SK-N-SH (cell line): ENCODE measurements around the gene C1orf50. TPM values are rescaled to one million over a fixed set of nuclear protein-coding genes. Genes with fewer than 3 reads are reported as not detected.

Source experiments
- ELF1 ChIP-seq: IDR thresholded peaks from 2 replicates; pipeline ENCODE4 v1.4.0; 2012
- EZH2phosphoT487 ChIP-seq: fragments of 200-600 bp; sonication (generic); IDR thresholded peaks from 2 replicates; pipeline ENCODE4 v1.6.1; 2017; ENCODE audit warnings: low read depth, mixed run types, mild to moderate bottlenecking, antibody characterized with exemption, moderate library complexity, borderline replicate concordance
- FOSL2 ChIP-seq: IDR thresholded peaks from 2 replicates; pipeline ENCODE4 v1.4.0; 2012; ENCODE audit warnings: low read depth, mild to moderate bottlenecking, moderate library complexity, borderline replicate concordance
- GATA2 ChIP-seq: sonication (generic); formaldehyde crosslinking; IDR thresholded peaks from 2 replicates; pipeline ENCODE4 v1.5.0; 2020; ENCODE audit warnings: mild to moderate bottlenecking, missing genetic modification reagents
- NFIC ChIP-seq: IDR thresholded peaks from 2 replicates; pipeline ENCODE4 v1.4.0; 2012; ENCODE audit warnings: borderline replicate concordance
- POLR2AphosphoS5 ChIP-seq: IDR thresholded peaks from 2 replicates; pipeline ENCODE4 v1.6.1; 2012; ENCODE audit warnings: low read depth, low read length
- SIN3A ChIP-seq: IDR thresholded peaks from 2 replicates; pipeline ENCODE4 v1.6.1; 2012; ENCODE audit warnings: low read depth, mild to moderate bottlenecking, low read length, moderate library complexity, borderline replicate concordance
- TAF1 ChIP-seq: IDR thresholded peaks from 2 replicates; pipeline ENCODE4 v1.6.1; 2012; ENCODE audit warnings: low read depth, mild to moderate bottlenecking, low read length, moderate library complexity, borderline replicate concordance
- polyA plus RNA-seq, 3 experiments: library from polyadenylated mRNA; depleted of rRNA; stranded (reverse); fragments of >200 nt; gene quantifications; 2 replicates each; pipeline ENCODE4 v1.2.3, GENCODE V29; 2012
- TF ChIP-seq, protein P1 (sequence below): IDR thresholded peaks from 2 replicates; pipeline ENCODE4 v1.6.1; 2012; ENCODE audit warnings: mild to moderate bottlenecking, low read depth, low read length, moderate library complexity
- TF ChIP-seq, protein P2 (sequence below): fragments of 200-600 bp; sonication (generic); IDR thresholded peaks from 2 replicates; pipeline ENCODE4 v1.6.1; 2017; ENCODE audit warnings: antibody characterized with exemption, mild to moderate bottlenecking, moderate library complexity
- TF ChIP-seq, protein P3 (sequence below): IDR thresholded peaks from 2 replicates; pipeline ENCODE4 v1.4.0; 2012; ENCODE audit warnings: low read depth
- TF ChIP-seq, protein P4 (sequence below): fragments of 150-350 bp; IDR thresholded peaks from 2 replicates; pipeline ENCODE4 v1.6.1; 2016; ENCODE audit warnings: mild to moderate bottlenecking, low read depth, low read length
- TF ChIP-seq, protein P5 (sequence below): IDR thresholded peaks from 2 replicates; pipeline ENCODE4 v1.4.0; 2012; ENCODE audit warnings: low read depth, borderline replicate concordance

The C1orf50 gene
- polyA plus RNA-seq, 1 of the 3 experiments (the other 2 are of a cell fraction): 2.6 TPM

DNA sequence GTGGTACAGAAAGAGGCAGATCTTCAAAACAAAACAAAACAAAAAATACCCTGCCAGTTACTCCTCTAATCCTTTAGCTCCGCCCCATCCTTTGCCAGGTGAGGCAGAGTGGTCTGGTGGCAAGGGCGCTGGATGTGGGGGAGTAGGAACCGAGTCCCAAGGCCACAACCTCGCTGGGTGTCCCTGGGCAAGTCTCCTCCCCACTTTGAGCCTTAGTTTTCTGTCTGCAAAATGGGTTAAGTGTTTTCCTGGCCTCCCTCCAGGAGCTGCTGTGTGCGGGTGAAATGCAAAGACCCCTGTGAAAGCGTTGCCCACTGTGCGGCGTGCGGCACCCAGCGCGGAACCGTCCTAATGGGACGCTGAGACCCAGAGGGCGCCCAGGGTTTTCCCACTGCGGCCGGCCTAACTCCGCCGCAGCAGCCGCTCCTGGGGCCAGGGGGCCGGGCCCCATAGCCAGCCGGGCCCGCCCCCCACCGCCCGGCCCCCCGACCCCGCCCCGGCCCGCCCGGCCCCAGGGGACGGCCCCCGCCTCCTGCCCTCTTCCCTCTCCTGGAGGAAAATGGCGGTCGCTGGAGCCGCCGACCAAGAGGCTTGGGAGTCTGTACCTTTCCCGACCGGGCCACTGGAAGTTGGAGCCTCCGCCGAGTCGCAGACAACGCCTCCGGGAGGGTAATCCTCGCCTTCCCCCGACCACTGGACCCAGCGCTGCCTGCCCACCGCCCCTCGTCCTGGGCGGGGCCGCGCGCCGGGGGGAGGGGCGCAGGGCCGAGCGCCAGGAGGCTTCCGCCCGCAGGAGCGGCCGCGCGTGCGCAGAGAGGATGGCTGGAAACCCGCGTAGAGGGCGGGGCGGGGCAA lies 49.8 kb downstream of the C1orf50 start, which contains the start of the genes ERMAP and SVBP (continued):
- TF ChIP-seq, protein P1, sequence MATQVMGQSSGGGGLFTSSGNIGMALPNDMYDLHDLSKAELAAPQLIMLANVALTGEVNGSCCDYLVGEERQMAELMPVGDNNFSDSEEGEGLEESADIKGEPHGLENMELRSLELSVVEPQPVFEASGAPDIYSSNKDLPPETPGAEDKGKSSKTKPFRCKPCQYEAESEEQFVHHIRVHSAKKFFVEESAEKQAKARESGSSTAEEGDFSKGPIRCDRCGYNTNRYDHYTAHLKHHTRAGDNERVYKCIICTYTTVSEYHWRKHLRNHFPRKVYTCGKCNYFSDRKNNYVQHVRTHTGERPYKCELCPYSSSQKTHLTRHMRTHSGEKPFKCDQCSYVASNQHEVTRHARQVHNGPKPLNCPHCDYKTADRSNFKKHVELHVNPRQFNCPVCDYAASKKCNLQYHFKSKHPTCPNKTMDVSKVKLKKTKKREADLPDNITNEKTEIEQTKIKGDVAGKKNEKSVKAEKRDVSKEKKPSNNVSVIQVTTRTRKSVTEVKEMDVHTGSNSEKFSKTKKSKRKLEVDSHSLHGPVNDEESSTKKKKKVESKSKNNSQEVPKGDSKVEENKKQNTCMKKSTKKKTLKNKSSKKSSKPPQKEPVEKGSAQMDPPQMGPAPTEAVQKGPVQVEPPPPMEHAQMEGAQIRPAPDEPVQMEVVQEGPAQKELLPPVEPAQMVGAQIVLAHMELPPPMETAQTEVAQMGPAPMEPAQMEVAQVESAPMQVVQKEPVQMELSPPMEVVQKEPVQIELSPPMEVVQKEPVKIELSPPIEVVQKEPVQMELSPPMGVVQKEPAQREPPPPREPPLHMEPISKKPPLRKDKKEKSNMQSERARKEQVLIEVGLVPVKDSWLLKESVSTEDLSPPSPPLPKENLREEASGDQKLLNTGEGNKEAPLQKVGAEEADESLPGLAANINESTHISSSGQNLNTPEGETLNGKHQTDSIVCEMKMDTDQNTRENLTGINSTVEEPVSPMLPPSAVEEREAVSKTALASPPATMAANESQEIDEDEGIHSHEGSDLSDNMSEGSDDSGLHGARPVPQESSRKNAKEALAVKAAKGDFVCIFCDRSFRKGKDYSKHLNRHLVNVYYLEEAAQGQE: no peak
- no peak for TF ChIP-seq GATA2 (CRISPR knock-in tag)
- no peak; the same call in 1 of the 2 replicates for TF ChIP-seq SIN3A
- TF ChIP-seq, protein P2, sequence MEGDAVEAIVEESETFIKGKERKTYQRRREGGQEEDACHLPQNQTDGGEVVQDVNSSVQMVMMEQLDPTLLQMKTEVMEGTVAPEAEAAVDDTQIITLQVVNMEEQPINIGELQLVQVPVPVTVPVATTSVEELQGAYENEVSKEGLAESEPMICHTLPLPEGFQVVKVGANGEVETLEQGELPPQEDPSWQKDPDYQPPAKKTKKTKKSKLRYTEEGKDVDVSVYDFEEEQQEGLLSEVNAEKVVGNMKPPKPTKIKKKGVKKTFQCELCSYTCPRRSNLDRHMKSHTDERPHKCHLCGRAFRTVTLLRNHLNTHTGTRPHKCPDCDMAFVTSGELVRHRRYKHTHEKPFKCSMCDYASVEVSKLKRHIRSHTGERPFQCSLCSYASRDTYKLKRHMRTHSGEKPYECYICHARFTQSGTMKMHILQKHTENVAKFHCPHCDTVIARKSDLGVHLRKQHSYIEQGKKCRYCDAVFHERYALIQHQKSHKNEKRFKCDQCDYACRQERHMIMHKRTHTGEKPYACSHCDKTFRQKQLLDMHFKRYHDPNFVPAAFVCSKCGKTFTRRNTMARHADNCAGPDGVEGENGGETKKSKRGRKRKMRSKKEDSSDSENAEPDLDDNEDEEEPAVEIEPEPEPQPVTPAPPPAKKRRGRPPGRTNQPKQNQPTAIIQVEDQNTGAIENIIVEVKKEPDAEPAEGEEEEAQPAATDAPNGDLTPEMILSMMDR: no peak
- TF ChIP-seq POLR2AphosphoS5: peak; percentile 73
- no peak for TF ChIP-seq EZH2phosphoT487
- no peak for TF ChIP-seq FOSL2
- peak; percentile 54 for TF ChIP-seq NFIC
- peak; percentile 14; the same call in 1 of the 2 replicates for TF ChIP-seq ELF1
- peak; percentile 81; the same call in 1 of the 2 replicates for TF ChIP-seq TAF1
- TF ChIP-seq, protein P3, sequence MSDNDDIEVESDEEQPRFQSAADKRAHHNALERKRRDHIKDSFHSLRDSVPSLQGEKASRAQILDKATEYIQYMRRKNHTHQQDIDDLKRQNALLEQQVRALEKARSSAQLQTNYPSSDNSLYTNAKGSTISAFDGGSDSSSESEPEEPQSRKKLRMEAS: no peak
- TF ChIP-seq, protein P4, sequence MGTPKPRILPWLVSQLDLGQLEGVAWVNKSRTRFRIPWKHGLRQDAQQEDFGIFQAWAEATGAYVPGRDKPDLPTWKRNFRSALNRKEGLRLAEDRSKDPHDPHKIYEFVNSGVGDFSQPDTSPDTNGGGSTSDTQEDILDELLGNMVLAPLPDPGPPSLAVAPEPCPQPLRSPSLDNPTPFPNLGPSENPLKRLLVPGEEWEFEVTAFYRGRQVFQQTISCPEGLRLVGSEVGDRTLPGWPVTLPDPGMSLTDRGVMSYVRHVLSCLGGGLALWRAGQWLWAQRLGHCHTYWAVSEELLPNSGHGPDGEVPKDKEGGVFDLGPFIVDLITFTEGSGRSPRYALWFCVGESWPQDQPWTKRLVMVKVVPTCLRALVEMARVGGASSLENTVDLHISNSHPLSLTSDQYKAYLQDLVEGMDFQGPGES: no peak
- TF ChIP-seq, protein P5, sequence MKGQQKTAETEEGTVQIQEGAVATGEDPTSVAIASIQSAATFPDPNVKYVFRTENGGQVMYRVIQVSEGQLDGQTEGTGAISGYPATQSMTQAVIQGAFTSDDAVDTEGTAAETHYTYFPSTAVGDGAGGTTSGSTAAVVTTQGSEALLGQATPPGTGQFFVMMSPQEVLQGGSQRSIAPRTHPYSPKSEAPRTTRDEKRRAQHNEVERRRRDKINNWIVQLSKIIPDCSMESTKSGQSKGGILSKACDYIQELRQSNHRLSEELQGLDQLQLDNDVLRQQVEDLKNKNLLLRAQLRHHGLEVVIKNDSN: no peak
